Heart right ventricle (tissue), 16 donors: ENCODE measurements around the gene FUT1. TPM values are rescaled to one million over a fixed set of nuclear protein-coding genes. Genes with fewer than 3 reads are reported as not detected.

Source experiments
- ATAC-seq, 8 donors: fragments of 200-7000 bp; cut with Tn5 transposase; one replicate each; pipeline ENCODE4 v1.9.1; 2020; ENCODE audit warnings: mild to moderate bottlenecking in 8 of 8, moderate library complexity in 8 of 8, moderate number of reproducible peaks in 1 of 8
- DNase-seq, 2 donors: peaks; one replicate each; pipeline ENCODE4 v3.0.0-alpha.2; 2020
- H3K27ac ChIP-seq, 10 donors: fragments of 200-600 bp; sonication (generic) in 2 of 10; one replicate each; pipeline versions ENCODE4 v1.5.0 to v1.8.0; 2020 to 2022; ENCODE audit warnings: mild to moderate bottlenecking in 3 of 10
- H3K27me3 ChIP-seq, 7 donors: fragments of 200-600 bp; one replicate each; pipeline ENCODE4 v1.8.0; 2021 to 2022; ENCODE audit warnings: mild to moderate bottlenecking in 2 of 7
- H3K36me3 ChIP-seq, 9 donors: fragments of 200-600 bp; sonication (generic) in 1 of 9; one replicate each; pipeline versions ENCODE4 v1.5.0 to v1.8.0; 2020 to 2022; ENCODE audit warnings: mild to moderate bottlenecking in 2 of 9
- H3K4me1 ChIP-seq, 9 donors: fragments of 200-600 bp; sonication (generic) in 1 of 9; one replicate each; pipeline versions ENCODE4 v1.5.0 to v1.8.0; 2020 to 2022; ENCODE audit warnings: mild to moderate bottlenecking in 4 of 9
- H3K4me3 ChIP-seq, 10 donors: fragments of 200-600 bp; sonication (generic) in 2 of 10; one replicate each; pipeline versions ENCODE4 v1.5.0 to v1.8.0; 2020 to 2022; ENCODE audit warnings: mild to moderate bottlenecking in 7 of 10, moderate library complexity in 2 of 10
- H3K9me3 ChIP-seq, 11 donors: fragments of 200-600 bp in 10 of 11; sonication (generic) in 2 of 11; one replicate each; pipeline versions ENCODE4 v1.5.0 to v1.8.0; 2013 to 2022; ENCODE audit warnings: mild to moderate bottlenecking in 2 of 11, control low read depth in 1 of 11, moderate library complexity in 1 of 11
- CTCF ChIP-seq, 9 donors: fragments of 200-600 bp; sonication (generic) in 2 of 9; IDR thresholded peaks; one replicate each; pipeline versions ENCODE4 v1.5.0 to v1.8.0; 2021 to 2022; ENCODE audit warnings: antibody characterized with exemption in 9 of 9, mild to moderate bottlenecking in 5 of 9, moderate library complexity in 1 of 9
- WGBS, 2 donors: extraction: QIAGEN DNeasy Blood & Tissue Kit; methylation state at CpG; one replicate each; pipeline ENCODE4 v1.1.7; 2013; ENCODE audit warnings: inconsistent platforms in 1 of 2; 5-methylcytosine and 5-hydroxymethylcytosine counted together
- intact Hi-C, 10 donors: fragments of 100-400 bp; cut with DNase I; formaldehyde crosslinking; loops; one replicate each; pipeline versions ENCODE4 v1.11.1 to v1.14.2; 2022
- polyA plus RNA-seq, 2 donors: library from polyadenylated mRNA; stranded (reverse); fragments of 200-250 nt; gene quantifications; one replicate each; pipeline ENCODE4 v1.2.3, GENCODE V29; 2013
- total RNA-seq, 10 donors: library from RNA; stranded (reverse); fragmentation: NEBNext Ultra II Directional in 3 of 10; extraction: Animal tissue kit (Norgen Biotek cat#: 25700) in 3 of 10; gene quantifications; one replicate each; pipeline versions ENCODE4 v1.2.1 to v1.2.4, GENCODE V29; 2021 to 2023
- donor health status: Arrhythmogenic right ventricular cardiomyopathy.
- donor health status: ischemic (EF 13 %, LVEDD 7.1; RV severe dilation, severe dysfunction).
- donor health status: healthy with polysubstance abuse.
- donor health status: DM: no; HTN: yes; CAD: no.
- donor health status: DM: no; HTN: no; CAD: no.
- donor health status: ischemic (EF 25% LVEDD 6.9; RV normal size, moderate dysfunction).
- donor health status: ischemic (EF 25% LVEDD 5.7; RV mildly dilated, moderate dysfunction).
- donor health status: healthy.
- donor health status: DM: yes; HTN: yes; CAD: no.
- donor health status: Ischemic cardiomyopathy.
- donor health status: ischemic (EF 35%, LVEDD 5.7; RV mildly dilated, moderate dysfunction).
- donor health status: nonischemic (EF 11% LVEDD 7.7; RV severe dilation, severe dysfunction).
- donor health status: DM: yes; HTN: yes; CAD: no.
- donor health status: PGD.
- donor health status: ischemic (EF 29% LVEDD 5.4; RV normal size, mild dysfunction).
- donor health status: nonischemic (EF 23%, LVEDD 6.1; RV moderate dilation, normal function).

The FUT1 gene
- total and polyA plus RNA-seq, 12 donors = 1.8 to 5.7 (median 2.7) TPM

GRCh38 chr19:48746110-48746509 is 6.3 kb downstream of the FUT1 start:
- 67 to 73% methylated on average over 8 of the region's 8 CpGs for WGBS, 2 donors
- DNase-seq = no peak
- peaks cover 0 to 24% (median 4%) of the 10 kb centered on the region in 7 donors for H3K27me3 ChIP-seq
- H3K4me3 ChIP-seq = peak overlapping the region in 3 of 10 donors; percentile 14 to 53 (median 47)
- H3K4me1 ChIP-seq = peaks cover 0 to 41% (median 24%) of the 10 kb centered on the region in 9 donors
- no peak for ATAC-seq
- H3K9me3 ChIP-seq = no peaks in the 10 kb centered on the region
- H3K27ac ChIP-seq = peak overlapping the region; percentile 60 to 91 (median 82)
- TF ChIP-seq CTCF (IDR thresholded peaks at IDR 0.05) = no peak
- intact Hi-C loops = no loop called here
- H3K36me3 ChIP-seq = peaks cover 0 to 28% (median 0%) of the 10 kb centered on the region in 9 donors

- no peak overlapping the region for H3K27ac ChIP-seq
- no peak overlapping the region for H3K4me3 ChIP-seq
- ATAC-seq (peak in 2 of 8 donors; percentile 18 to 43), DNase-seq (peak in 1 of 2 donors; percentile 68)
- intact Hi-C loops = no loop called here
- 29 to 38% methylated on average over 33 of the region's 33 CpGs for WGBS, 2 donors
- H3K4me1 ChIP-seq = peaks cover 0 to 41% (median 22%) of the 10 kb centered on the region in 9 donors
- no peaks in the 10 kb centered on the region for H3K9me3 ChIP-seq
- H3K36me3 ChIP-seq = peaks cover 0 to 23% (median 0%) of the 10 kb centered on the region in 9 donors
- peaks cover 0 to 23% (median 3%) of the 10 kb centered on the region in 7 donors for H3K27me3 ChIP-seq
- TF ChIP-seq CTCF (IDR thresholded peaks at IDR 0.05) = no peak
Observed at GRCh38 chr19:48745208-48745995, 7.0 kb downstream of the FUT1 start.

- peaks cover 0 to 46% (median 16%) of the 10 kb centered on the region in 9 donors for H3K4me1 ChIP-seq
- H3K27ac ChIP-seq = peak overlapping the region; percentile 53 to 97 (median 94)
- no peak for ATAC-seq
- H3K36me3 ChIP-seq = peaks cover 0 to under 1% (median 0%) of the 10 kb centered on the region in 9 donors
- no peak overlapping the region for H3K4me3 ChIP-seq
- TF ChIP-seq CTCF (IDR thresholded peaks at IDR 0.05) = no peak
- intact Hi-C loops = loop anchor here in 2 of 10 donors (5.0 kb wide), 2 partner anchors 40 to 95 kb away; partner anchors contain the start of gene CA11 (in 1 of the 2)
- no peaks in the 10 kb centered on the region for H3K9me3 ChIP-seq
- 90 to 93% methylated on average over 11 of the region's 11 CpGs for WGBS, 2 donors
- no peak for DNase-seq
- peaks cover 0 to 38% (median 3%) of the 10 kb centered on the region in 7 donors for H3K27me3 ChIP-seq
Observed at GRCh38 chr19:48742096-48742495, 10.3 kb downstream of the FUT1 start.

GRCh38 chr19:48741129-48741999 is 11.1 kb downstream of the FUT1 start:
- Histone ChIP-seq H3K4me3 (peak overlapping the region; percentile 1 to 84 (median 71)), H3K36me3 (peaks cover 0 to 8% (median 0%) of the 10 kb centered on the region in 9 donors), H3K9me3 (no peaks in the 10 kb centered on the region), H3K27me3 (peaks cover 0 to 32% (median 3%) of the 10 kb centered on the region in 7 donors), H3K27ac (peak overlapping the region; percentile 81 to 97 (median 94)), H3K4me1 (peaks cover 0 to 40% (median 18%) of the 10 kb centered on the region in 9 donors)
- DNase-seq (peak; percentile 61 to 73), ATAC-seq (peak; percentile 18 to 73 (median 50))
- no peak for TF ChIP-seq CTCF (IDR thresholded peaks at IDR 0.05)
- intact Hi-C loops = loop anchor here in 2 of 10 donors (5.0 kb wide), 2 partner anchors 41 to 94 kb away; partner anchors contain the start of gene CA11 (in 1 of the 2)
- 31 to 37% methylated on average over 35 of the region's 35 CpGs for WGBS, 2 donors
